Measurements from ENCODE around the gene CXCL17.

DNA sequence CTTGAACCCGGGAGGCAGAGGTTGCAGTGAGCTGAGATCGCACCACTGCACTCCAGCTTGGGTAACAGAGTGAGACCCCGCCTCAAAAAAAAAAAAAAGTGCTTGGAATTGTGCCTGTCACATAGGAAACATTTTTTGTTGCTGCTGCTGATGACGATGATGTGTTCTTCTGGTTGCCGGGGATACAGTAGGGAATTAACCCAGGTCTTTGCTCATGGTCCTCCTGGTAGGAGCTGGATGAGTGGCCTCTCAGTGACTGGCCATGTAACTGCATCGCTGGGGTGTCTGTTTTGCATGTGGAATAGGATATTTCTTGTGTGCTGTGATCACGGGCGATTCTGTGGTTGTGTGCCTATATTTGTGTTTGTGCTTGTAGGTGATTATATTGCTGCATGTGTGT is 48.0 kb downstream of the CXCL17 start:
- TF ChIP-seq GATA2 (IDR thresholded peaks at IDR 0.05; ENCODE audit: low read depth, low read length) (no peak), GATA3 (IDR thresholded peaks at IDR 0.05; ENCODE audit: low read depth, low read length) (no peak)

All from SH-SY5Y (cell line).